Activated CD8-positive, alpha-beta memory T cell treated with anti-CD3 and anti-CD28 coated beads for 36 hours (primary cell): ENCODE results near the gene PIP5KL1. TPM values are rescaled to one million over a fixed set of nuclear protein-coding genes. Genes with fewer than 3 reads are reported as not detected.

Source experiments
- CTCF ChIA-PET: fragments of 350-600 bp; sonication (Branson Sonifier 250); formaldehyde crosslinking; loops from one replicate; lab custom pipeline; 2021; ENCODE audit warnings: antibody characterized with exemption; lab: Charles Lee
- POLR2A ChIA-PET: fragments of 350-600 bp; sonication (Branson Sonifier 250); formaldehyde crosslinking; loops from one replicate; lab custom pipeline; 2021; ENCODE audit warnings: antibody characterized with exemption; lab: Charles Lee
- total RNA-seq, 2 experiments: library from RNA; stranded (reverse); gene quantifications; one replicate each; pipeline ENCODE4 v1.2.3, GENCODE V29; 2021

The PIP5KL1 gene
- total RNA-seq, 2 experiments from 2014 or later: 1.0 to 2.5 TPM

- ChIA-PET CTCF (interaction anchor here (1.2 kb wide), 2 partner anchors 14 to 107 kb away, joined by 3 read pairs; no protein-coding TSS in a partner anchor), POLR2A (interaction anchor here (2.5 kb wide), 1 partner anchor 12 kb away, joined by 7 read pairs; the partner anchor contains the start of gene ST6GALNAC4)
Observed at GRCh38 chr9:127927988-127928675, 2.4 kb downstream of the PIP5KL1 start.

- ChIA-PET POLR2A (interaction anchor here (2.5 kb wide), 1 partner anchor 11 kb away, joined by 7 read pairs; the partner anchor contains the start of gene ST6GALNAC4), CTCF (no interaction called here)
Observed at GRCh38 chr9:127927201-127927987, 3.2 kb downstream of the PIP5KL1 start.

GRCh38 chr9:127926906-127927200 lies 3.7 kb downstream of the PIP5KL1 start:
- ChIA-PET CTCF (no interaction called here), POLR2A (no interaction called here)

DNA sequence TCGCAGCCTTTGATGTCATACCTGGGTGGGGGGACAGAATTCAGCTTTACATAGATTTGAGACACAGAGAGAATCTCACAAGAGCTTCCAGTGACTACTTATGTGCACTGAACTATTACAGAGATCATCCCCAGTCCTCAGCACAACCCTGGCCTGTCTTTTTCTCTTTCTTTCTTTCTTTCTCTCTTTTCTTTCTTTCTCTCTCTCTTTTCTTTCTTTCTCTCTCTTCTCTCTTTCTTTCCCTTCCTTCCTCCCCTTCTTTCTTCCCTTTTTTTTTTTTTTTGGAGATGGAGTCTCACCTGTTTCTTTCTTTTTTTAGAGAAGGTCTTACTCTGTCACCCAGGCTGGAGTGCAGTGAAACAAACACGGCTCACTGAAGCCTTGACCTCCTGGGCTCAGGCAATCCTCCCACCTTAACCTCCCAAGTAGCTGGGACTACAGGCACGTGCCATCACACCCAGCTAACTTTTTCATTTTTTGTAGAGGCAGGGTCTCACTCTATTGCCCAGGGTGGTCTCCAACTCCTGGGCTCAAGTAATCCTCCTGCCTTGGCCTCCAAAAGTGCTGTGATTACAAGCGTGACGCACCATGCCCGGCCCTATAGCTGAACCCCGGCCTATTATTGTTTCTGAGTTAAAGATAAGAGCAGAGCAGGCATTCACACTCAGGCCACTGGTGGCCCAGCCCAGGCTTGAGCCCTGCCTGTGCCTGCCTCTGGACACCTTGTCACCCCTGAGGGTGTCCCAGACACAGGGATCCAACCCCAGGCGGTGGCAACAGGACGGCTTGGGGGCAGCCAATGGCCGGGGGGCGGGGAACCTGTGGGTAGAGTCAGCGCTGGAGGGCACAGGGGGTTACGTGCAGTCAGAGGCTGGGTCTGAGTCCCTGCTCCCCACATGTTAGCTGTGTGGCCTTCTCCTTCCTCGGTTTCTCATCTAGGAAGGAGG lies 4.3 kb downstream of the PIP5KL1 start:
- ChIA-PET CTCF (interaction anchor here (1.1 kb wide), 1 partner anchor 421 kb away, joined by 3 read pairs; no protein-coding TSS in a partner anchor), POLR2A (interaction anchor here (0.6 kb wide), 1 partner anchor 25 kb away, joined by 3 read pairs; no protein-coding TSS in a partner anchor)

- ChIA-PET CTCF (interaction anchor here (0.8 to 1.1 kb wide), 2 partner anchors 100 to 419 kb away, joined by 3 read pairs; no protein-coding TSS in a partner anchor), POLR2A (interaction anchor here (0.5 kb wide), 1 partner anchor 188 kb away, joined by 3 read pairs; no protein-coding TSS in a partner anchor)
Observed at GRCh38 chr9:127924736-127925444, 5.7 kb downstream of the PIP5KL1 start.

DNA sequence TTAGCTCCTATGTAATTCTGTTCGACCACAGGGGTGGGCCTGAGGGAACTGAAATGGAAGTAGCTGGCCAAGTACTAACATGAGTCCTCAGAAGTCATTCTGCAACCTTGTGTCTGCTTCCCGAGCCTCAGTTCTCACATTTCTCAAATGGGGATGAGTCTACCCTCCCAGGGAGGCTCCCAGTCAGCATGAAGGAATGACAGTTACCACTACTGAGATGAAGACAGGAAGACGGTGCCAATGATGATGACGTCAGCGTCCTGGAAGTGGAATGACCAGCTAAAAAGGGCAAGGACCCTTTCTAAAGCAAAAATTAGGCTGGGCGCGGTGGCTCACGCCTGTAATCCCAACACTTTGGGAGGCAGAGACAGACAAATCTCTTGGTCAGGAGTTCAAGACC lies 6.8 kb downstream of the PIP5KL1 start:
- CTCF ChIA-PET: interaction anchor here (0.7 to 5.5 kb wide), 3 partner anchors 54 to 240 kb away, joined by 3 to 38 read pairs (median 3); no protein-coding TSS in a partner anchor
- POLR2A ChIA-PET: no interaction called here

GRCh38 chr9:127923046-127923445 lies 7.5 kb downstream of the PIP5KL1 start:
- ChIA-PET POLR2A (interaction anchor here (0.6 kb wide), 1 partner anchor 56 kb away, joined by 3 read pairs; no protein-coding TSS in a partner anchor), CTCF (interaction anchor here (0.6 to 5.5 kb wide), 6 partner anchors 53 to 189 kb away, joined by 3 to 38 read pairs (median 6); partner anchors contain the start of gene TOR2A)

GRCh38 chr9:127921557-127922120 lies 8.9 kb downstream of the PIP5KL1 start:
- CTCF ChIA-PET: interaction anchor here (0.6 to 5.5 kb wide), 37 partner anchors 8 to 336 kb away, joined by 3 to 38 read pairs (median 3); partner anchors contain the start of genes DPM2, EEIG1 and TOR2A
- POLR2A ChIA-PET: no interaction called here

DNA sequence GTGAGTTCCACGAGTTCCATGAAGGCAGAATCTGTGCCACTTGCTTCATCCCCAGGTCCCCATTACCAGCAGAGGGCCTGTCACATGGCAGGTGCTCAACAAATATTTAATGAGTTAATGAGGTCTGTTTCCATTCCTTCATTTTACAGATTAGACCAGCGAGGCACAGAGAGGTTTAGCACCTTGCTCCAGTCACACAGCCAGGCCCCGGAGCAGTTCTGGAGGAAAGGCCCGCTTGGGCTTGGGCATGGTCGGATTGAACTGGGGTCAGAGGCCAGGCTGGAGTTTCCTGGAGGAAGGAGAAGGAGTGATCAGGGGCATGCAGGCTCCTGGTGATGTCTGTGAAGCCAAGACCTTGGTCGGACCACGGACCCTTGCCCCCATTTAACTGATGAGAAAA lies 9.8 kb downstream of the PIP5KL1 start:
- ChIA-PET POLR2A (no interaction called here), CTCF (interaction anchor here (0.6 to 5.5 kb wide), 34 partner anchors 9 to 335 kb away, joined by 3 to 38 read pairs (median 3); partner anchors contain the start of genes DPM2 and TOR2A)

DNA sequence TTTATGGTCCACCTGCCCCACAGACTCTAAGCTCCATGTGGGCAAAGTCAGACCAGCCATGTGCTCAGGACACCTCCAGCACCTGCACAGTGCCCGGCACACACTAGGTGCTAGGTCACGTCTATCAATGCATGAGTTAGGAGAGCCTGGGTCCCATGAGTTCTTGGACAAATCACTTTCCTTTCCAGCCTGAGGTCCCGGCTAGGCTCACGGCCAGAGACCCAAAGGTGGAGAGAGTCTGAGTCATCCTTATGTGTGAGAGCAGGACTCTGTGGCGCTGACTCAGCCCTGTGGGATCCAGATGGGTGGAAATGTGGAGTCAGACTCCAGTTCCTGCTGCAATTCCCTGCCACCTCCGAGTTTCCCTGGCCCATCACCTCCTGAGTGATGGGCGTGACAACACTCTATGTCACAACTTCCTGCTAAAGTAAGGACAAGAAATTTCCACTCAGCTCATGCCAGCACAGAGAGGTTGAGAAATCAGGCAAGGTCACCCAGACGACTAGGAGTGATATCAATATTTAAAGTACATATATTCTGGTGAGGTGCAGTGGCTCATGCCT lies 11.2 kb downstream of the PIP5KL1 start:
- ChIA-PET POLR2A (interaction anchor here (0.6 kb wide), 1 partner anchor 215 kb away, joined by 5 read pairs; no protein-coding TSS in a partner anchor), CTCF (interaction anchor here (1.1 to 5.5 kb wide), 6 partner anchors 15 to 185 kb away, joined by 3 to 38 read pairs (median 4); partner anchors contain the start of gene TOR2A)

- POLR2A ChIA-PET: interaction anchor here (4.1 kb wide), 1 partner anchor 13 kb away, joined by 52 read pairs; no protein-coding TSS in a partner anchor
- CTCF ChIA-PET: interaction anchor here (1.1 to 5.5 kb wide), 6 partner anchors 12 to 183 kb away, joined by 4 to 38 read pairs (median 9); partner anchors contain the start of genes ST6GALNAC6 and TOR2A
Observed at GRCh38 chr9:127918183-127919107, 12.1 kb downstream of the PIP5KL1 start.

- CTCF ChIA-PET: interaction anchor here (0.6 to 3.6 kb wide), 7 partner anchors 11 to 183 kb away, joined by 3 to 17 read pairs (median 4); partner anchors contain the start of genes SH2D3C, ST6GALNAC6 and TOR2A
Observed at GRCh38 chr9:127917603-127918002, 13.0 kb downstream of the PIP5KL1 start.

DNA sequence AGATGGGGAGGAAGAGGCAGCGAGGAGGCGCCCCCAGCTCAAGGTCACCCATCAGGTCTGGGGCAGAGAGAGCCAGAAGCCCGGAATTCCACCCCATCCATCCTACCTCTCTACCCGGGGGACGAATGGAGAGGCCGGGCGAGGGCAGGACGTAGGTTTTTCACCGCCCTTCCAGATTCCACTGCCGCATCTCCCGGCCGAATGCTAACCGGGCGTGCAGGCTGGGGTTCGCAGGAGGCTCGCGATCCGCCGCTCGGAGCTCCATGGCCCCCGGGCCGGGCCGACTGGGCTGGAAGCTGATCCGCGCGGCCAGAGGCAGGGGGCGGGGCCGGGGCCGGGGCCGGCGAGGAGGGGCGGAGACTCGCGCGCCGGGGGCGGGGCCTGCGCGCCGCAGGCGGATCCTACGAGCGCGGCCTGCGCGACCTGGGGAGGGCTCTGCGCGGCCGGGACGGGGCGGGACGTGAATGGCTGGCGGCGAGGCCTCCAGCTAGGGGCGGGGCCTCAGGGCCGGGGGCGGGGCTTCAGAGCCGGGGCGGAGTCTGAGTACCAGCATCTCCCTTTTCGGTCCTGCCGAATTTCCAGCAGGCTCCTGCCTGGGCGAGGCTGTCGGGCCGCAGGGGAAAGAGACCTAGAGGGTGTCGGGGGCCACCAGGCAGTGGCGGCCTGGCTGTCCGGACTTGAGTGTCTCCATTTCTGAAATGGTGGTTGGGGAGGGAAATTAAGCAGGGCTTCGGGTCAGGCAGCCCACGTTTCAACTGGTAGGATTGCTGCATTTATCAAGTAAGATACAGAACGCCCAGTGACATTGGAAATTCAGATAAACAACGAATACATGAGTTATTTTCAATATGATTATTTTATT lies 13.6 kb downstream of the PIP5KL1 start, which contains the start of gene ST6GALNAC4:
Gene ST6GALNAC4 (minus strand): TSS at position 322 of the 862 bp plus-strand sequence. CDS start 622 bp downstream, outside the sequence.
- POLR2A ChIA-PET: interaction anchor here (0.5 to 4.1 kb wide), 15 partner anchors 12 to 466 kb away, joined by 3 to 52 read pairs (median 3); partner anchors contain the start of genes DPM2, LRSAM1, RPL12 and SH2D3C
- CTCF ChIA-PET: interaction anchor here (0.6 to 3.6 kb wide), 10 partner anchors 11 to 182 kb away, joined by 3 to 17 read pairs (median 4); partner anchors contain the start of genes SH2D3C, ST6GALNAC6 and TOR2A

More at GRCh38 chr9:127917603-127918002, 13.0 kb downstream of the PIP5KL1 start:
- POLR2A ChIA-PET: interaction anchor here (0.6 to 4.1 kb wide), 6 partner anchors 11 to 183 kb away, joined by 3 to 52 read pairs (median 4); partner anchors contain the start of genes DPM2 and TOR2A
